ENCODE data around the gene FBXO8. TPM values are rescaled to one million over a fixed set of nuclear protein-coding genes. Genes with fewer than 3 reads are reported as not detected.

Gene FBXO8
- total RNA-seq, 1 donor from 2014 or later = 35.0 TPM

DNA sequence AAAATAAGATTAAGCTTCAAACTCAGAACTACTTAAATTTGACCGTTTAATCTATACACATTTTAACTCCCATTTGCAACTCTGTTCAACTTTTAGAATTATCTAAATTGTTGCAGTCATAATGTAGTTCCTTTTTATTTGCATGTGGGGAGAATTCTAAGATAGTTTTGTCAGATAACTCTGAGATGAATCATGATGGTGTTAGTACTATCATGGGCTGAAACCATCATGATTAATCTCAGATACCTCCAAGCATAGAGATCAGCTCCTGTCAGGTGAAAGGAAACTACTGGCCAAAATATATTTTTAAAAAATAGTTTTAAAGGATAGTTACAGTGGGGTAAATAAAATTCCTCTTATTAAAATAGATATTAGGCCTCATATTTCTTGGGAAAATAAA, 39.0 kb downstream of the FBXO8 start:
- DNase-seq = no peak

DNA sequence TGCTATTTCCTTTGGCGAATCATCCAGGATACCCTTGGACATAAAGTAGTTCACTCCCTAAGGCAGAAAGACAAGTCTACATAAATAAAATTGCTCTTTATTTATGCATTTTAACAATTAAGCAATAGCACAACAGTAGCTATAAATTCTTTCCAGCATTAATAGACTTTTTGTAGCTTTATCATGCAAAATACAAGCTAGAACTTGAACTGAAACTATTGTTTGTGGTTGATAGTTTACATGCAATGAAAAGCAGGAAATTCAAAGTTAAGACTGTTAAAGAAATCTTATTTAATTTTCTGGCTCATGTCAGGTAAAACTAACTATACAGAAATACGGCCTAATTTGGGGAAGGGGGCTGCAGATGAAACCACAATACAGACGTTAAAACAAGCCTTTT, 42.3 kb downstream of the FBXO8 start:
- DNase-seq = no peak

DNA sequence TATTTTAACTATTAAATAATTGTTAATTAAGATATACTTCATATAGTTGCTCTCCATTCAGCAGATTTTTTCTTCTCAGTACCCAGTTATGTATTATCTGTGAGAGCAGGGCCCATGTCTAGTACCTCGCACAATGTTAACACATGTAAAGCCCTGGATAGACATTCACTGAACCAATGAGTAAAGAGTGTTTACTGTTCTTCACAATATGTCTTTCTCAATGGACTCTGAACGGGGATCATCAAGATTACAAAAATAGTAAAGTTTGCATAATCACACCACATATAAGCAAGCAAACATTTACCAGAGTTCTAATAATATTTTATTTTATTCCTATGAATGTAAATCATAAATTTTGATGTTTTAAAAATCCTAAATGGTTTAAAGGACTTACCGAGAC, 47.1 kb downstream of the FBXO8 start:
- DNase-seq = no peak

DNA sequence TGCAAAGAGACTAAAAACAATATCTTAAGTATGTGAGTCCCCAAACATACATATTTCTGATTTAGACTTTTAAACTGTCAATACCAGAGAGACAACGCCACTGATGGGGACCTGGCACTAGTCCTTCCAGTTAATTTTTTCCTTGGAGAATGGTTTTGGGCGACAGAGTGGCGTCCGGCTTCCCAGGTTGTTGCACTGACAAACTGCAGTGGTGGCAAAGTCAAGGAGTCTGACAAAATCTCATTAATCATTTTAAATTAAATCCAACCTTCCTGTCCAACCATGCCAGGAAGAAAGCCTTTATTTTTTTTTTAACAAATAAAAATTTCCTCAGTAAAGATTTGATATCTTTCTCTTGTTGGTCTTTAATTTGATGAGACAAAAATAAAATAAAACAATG, 52.8 kb downstream of the FBXO8 start:
- no peak for DNase-seq

DNA sequence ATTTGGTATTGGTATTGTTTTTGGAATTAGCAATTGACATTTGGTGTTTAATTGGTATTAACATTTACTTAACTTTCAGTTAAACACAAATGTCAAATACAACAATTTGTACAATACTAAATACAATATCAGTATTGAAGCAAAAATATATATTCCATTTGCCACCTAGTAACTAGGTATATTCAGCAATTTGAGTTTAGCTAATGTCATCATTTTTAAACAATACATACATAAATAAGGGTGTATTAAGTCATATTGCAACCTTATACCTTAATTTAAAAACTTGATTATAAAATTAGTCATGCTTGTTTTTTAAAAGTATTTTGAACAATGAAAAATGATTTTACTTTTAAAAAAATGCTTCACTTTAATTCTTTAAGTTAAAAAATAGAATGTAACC, 53.3 kb downstream of the FBXO8 start:
- no peak for DNase-seq

DNA sequence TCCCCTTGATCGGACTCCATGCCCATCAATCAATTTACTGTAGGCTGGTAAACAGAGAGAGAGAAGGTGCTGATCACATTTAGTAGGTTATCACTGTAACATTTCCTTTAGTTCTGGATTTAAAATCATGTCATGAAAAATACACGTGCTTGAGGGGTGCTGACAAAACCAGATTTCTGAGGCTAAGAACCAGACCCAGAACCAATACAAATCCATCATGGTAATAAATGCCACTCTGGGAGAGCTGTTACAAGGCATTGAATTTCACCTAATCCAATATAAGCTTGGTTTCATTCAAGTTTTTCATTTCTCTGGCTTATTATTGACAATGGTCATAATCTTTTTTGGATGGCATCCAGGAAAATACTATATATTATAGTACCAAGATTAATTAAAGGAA, 54.5 kb downstream of the FBXO8 start:
- DNase-seq = no peak

DNA sequence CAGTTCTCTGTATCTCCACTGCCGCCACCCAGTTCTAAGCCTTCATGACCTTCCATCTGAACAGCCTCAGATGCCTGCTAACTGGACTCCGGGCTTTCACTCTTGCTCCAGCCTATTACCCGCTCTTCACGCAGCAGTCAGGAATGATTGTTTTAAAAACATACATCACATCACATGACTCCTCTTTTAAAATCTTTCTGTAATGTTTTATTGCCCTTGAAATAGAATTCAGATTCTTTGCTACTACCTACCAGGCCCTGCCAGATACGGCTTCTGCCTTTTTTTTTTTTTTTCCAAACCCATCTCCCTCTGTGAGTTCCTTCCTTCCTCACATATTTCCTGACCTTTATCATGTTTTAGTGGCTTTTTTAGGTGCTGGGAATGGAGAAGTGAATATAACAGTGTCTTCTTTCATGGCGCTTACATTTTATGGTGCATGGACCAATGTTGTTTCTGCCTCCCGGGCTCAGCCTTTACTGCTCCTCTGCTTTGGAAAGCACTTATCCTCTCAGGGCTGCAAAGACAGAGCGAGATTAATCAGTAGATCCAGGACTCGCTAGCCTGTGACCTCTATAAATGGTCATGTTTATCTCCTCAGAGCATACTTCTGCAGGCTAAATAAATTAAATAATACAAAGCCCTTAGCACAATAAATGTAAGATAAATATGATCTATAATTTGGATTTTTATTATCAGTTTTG, 58.0 kb downstream of the FBXO8 start:
- no peak for DNase-seq

DNA sequence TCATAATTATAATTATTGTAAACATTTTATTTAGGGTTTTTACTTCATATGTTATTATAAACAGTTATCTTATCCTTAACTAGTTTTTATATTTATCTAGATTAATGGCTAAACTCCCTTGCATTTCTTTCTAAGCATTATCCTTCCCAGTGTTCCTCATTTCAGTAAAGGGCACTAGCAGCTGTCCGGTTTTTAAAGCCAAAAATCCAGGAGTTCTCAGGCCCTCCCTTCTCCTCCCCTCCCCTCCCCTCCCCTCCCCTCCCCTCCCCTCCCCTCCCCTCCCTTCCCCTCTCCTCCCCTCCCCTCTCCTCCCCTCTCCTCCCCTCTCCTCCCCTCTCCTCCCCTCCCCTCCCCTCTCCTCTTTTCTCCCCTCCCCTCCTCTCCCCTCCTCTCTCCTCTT, 58.9 kb downstream of the FBXO8 start:
- DNase-seq = no peak

DNA sequence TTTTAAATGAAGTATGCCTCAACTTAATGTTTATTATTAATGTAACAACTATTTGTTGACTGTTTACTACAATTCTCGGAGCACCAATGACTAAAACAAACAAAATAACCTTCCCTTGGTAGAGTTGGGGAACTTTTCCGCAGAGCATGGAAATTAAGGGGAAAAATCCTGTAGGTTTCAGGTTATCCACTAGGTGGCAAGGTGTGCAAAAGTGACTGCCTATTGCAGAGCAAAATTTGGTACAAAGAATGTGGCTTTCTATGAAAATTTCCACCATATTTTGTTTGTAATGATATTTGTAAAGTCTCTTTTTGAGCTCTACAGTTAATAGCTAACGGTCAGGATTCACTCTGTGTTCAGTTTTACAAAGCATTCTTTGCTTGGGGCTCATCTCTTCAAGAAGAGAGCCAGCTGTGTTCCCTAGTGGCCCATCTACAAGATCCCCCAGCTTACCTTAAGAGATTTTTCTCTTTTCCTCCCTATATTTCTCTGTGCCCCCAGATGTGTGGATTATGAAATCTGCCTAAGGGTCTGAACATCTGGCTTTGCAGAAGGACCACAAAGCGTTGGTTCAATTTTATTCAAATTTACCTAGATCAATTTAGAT, 61.1 kb downstream of the FBXO8 start:
- no peak for DNase-seq

DNA sequence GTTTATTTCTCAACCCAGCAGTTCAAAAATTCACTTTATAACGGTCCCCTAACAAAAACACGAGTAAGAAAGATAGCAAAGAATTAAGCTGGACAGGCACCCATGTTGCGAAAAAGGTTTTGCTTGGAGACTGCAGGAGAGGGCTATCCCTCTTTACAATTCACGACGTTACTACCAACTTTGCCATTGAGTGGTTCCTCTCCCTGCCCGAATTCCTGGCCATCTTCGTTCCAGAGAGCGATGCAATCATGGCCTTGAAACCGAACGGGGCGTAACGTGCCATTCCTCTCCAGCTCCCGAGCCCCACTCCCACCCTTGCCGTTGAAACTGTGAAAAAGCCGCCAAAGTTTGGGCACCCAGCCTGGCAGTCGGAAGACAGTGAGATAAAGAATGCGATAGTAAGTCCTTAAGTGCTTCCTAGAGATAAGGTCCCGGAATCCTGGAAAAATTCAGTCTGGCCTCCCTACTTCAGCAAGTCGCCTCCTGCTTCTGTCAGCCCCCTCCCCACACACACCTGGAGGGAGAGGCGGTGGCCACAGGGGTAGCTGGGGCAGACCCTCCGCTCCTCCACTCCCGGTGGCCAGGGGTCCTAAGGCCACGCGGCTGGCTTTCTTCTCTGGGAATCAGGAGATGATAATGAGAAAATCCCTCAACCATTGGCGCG, 65.2 kb downstream of the FBXO8 start:
- no peak for DNase-seq

DNA sequence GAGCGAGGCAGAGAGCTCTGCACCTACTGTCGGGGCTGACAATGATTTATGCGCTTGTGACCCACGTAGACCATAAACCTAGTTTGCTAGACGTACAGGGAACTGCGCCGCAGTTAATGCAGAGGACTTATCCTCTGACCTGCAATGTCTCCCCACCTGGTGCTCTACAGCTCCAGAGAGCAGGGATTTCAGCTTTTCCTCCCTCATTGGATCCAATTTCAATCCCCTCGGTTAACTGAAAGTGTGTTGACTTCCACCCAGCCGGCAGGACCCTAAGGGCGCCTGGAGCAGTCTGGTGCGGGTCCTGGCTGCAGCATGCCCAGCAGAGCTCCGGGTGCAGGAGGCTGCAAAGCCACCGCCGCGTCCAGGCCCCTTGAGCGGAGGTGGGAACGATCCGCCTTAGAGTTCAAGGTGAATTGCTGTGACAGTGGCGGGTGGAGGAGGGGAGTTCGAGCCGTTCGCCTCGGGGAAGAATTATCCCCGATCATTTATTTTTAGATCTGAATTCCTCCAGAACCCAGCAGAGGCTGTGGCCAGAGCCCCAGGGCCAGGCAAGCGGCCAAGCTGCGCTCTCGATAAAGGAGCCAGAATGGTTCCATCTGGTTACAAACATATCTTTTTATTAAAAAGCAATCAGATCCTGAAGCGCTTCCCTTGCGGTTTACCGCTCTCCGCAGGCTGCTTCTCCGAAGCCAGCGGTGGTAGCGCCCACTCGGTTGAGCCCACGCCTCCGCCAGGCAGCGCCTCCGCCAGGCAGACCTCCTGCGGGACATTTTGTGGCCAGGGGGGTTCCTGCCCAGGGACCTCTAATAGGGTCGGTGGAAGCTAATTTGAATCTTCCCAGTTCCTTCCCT, 66.0 kb downstream of the FBXO8 start:
- DNase-seq = no peak

DNA sequence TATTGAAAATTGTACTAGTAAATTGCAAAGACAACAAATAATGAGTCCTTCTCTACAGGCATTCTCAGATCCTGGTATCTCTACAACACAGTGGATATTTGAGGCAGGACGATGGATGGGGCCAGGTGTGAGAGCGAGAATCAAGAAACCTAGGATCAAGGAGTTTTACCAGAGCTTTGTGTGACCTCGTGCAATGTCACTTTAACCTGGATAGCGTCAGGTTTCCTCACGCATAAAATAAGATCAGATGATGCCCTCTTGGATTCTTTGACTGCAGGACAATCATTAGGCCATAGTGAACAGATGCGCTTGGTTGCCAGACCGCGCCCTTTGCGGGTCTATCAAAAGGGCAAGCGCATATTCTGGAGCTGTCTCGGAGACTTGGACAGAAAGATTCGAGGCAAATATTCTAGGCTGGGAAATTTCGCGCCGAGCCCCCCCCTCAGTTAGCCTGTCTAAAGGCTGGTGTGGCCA, 66.6 kb downstream of the FBXO8 start:
- DNase-seq = no peak

DNA sequence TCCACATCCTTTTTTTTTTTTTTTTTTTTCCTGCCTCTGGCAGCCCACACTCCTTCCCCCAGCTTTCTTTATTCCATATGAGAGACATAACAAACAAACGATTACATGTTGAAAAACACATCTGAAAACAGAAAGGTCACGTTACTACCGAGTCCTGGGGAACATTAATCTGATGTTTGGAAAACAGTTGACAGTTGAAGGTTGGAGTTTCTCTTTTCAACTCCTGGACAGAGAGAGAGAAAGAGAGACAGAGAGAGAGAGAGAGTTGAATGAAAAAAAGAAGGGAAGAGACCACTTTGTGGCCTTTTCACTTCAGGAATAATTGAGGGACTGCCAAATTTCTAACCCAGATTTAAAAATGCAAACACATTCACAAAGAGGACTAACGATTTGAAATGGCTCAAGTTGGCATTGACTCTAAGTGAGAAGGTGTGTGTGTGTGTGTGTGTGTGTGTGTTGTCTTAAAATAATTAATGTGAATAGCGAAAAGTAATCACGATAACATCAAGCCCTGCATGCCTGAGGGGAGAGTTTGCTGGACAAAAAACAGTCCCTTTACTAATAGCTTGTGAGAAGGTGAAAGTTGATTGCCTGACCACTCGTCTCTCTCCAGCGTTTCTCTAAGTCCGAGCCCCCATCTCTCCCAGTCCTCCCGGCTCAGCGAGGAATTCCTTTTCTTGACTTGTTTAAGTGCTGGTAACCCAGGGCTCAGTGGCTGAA, 67.3 kb downstream of the FBXO8 start:
- DNase-seq = no peak

DNA sequence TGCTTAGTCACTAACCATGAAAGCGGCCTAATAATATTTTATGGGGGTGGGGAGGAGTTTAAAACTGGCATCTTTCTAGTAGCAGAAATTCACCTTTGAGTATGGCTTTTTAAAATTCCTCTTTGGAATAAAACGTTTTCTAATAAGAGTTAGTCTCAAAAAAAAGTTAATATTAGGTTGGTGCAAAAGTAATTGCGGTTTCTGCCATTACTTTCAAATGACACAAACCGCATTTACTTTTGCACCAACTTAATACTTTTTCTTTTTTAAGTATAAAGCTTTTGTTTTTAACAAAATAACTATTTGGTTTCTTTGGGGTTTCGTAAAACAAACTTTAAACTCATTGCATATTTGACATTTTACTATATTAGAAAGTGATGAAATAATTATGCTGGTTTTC, 68.4 kb downstream of the FBXO8 start:
- no peak for DNase-seq

DNA sequence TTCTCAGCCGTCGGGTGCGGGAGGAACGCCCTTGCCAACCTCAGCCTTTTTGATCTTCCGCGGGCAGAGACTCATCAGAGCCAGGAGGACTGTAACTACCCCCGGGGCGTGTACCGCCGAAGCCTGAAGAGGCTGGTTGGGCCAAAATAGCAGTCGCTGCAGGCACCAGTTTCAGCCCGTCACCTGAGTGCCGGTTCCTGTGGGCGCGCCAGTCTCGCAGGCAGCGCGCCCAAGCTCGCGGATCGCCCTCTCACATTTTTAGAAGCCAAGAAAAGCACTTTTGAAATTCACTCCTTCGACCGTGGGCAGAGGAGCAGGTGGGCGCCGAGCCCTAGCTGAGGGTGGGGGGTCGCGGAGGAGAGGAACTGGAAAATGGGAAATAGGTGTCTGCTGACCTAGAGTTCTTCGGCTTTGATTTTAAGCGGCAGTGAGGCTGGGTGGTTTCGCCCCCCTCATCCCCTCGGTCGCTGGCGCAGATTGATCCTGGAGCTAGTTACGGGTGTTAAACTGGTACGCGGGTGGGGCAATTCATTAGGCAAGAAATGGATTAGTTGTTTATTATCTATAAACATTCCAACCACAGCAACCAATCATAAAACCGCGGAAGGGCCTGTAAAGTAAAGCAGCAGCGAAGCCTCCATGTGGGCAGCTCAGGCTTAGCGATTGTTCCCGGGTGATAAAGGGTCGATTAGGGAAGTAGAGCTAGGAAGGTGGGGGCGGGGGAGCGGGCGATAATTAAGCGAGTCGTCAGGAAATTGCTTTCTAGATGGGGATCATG, 69.2 kb downstream of the FBXO8 start:
- no peak for DNase-seq

DNA sequence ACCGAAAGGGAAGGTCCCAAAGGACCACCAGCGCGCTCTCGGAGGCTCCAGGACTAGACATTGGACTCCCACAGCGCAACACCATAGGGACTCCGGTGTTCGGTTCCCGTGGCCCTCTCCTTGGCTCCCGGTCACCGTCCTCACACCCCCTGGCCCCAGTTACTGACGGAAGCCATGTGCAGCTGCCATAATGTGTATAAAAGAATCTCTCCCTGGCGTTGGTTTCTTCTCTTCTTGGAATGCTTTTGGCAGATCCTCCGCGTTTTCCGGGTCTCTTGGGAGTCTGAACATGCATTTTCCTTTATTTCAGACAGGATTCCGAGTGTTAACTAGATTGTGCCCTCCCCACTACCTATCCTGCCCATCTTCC, 69.8 kb downstream of the FBXO8 start:
- no peak for DNase-seq

DNA sequence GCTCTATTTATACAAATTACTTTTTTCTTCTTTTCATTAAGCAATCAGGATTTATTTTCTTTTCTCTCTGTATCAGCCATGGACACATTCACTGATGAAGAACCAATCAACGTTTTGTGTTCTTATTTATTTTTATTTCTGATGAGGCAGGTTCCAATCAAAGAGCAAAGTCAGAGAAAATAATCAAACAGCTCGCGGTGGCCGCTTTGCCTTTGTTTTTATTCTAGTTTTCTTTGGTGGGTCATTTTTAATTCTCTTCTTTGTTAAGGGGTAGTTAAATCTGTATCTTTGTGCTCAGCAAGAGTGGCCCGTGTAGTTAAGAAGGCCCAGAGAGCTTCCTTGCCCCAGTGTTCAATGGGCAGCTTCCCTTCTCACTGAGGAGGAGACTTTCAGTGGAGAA, 71.4 kb downstream of the FBXO8 start:
- DNase-seq = no peak

DNA sequence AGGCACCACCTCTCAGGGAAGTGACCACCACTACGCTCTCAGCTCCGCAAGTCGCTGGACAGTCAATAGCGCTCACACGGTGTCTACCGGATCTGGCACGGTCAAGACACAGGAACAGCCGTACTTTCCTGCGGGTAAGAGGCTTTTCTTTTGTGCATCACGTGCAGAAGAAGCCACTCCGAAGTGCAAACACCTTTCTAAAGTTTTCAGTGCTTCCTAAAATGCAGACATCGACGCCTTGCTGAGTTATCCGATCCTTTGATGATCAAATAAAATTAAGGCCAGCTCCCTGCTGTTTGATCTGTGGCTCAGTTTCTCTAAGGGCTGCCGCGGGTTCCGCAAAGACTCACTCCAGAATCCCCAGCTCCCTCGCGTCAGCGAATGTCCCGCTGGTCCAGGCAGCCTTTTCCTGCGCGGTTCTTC, 71.8 kb downstream of the FBXO8 start:
- no peak for DNase-seq

DNA sequence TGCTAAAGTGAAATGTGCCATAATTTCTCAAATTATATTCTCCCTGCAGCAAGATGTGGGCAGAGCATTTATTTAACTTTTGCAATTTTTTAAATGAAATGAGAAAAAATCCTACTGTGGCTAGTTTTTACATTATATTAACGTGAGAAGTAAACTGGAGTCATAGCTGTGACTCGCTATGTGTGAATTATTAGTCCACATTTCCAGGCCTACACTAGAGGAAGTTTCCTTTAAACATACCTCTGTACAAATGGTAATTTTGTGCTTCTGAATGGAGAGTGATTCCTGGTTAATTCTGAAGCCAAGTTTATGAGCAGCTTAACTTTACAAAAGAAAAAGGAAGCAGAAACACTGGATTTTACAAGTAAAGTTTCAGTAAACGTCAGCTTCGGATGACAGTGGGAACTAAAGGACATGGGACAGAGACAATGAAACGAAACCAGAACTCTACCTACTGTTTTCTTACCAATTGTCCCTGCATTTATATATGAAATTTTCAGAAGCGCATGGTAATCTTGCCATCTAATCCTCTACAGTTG, 72.4 kb downstream of the FBXO8 start:
- no peak for DNase-seq

DNA sequence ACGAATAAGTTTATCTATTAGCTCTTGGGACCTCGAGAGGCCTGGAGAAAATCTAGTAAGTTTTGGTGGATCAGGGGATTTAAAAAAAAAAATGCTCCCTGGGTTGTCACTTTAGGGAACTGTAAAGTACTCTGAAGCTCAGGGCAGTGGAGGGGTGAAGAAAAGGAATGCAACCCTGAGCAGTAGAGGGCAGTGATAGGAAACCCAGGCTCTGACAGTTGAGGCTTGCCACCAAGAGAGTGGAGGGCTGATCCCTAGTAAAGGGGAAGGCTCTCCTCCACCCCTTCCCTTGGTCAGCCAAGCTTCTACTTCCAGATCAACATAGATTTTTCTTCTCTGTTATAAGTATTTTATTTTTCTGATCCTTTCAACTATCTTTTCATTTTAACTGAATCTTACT, 73.1 kb downstream of the FBXO8 start:
- DNase-seq = no peak

DNA sequence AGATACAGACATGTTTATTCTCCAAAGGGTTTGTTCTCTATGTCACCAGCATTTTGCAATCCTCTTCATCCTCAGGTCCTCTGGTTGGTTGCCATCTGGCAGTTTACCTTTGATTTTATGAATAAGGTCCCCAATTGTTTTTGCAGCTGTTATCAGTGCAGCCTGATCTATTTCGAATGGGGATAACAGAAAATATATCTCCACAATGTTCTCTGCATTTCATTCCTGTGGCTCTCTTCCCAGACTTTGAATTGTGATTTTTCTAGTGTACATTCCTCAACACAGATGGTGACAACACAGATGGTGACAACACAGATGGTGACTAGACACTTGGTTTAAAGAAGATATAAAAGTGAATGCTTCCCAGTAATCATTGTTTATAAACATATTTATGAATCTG, 74.1 kb downstream of the FBXO8 start:
- peak; percentile 60 for DNase-seq
